HUES64 (cell line): Measurements from ENCODE around the gene TRIM2.
A peak's percentile ranks its signal among the peaks of the same experiment; 100 is the strongest.
"Not testable (repeated sequence)": the region's sequence is repeated elsewhere in the genome, so short reads cannot be mapped to it uniquely, and the experiment has no call there.

ENCODE experiments used
- H3K27ac ChIP-seq: 2 replicates; pipeline ENCODE4 v1.7.0; 2013; ENCODE audit warnings: low read depth, low read length, inconsistent platforms
- H3K27me3 ChIP-seq: 2 replicates; pipeline ENCODE4 v1.6.1; 2013; ENCODE audit warnings: mild to moderate bottlenecking, low read length; ENCODE audit not compliant: insufficient read depth
- H3K36me3 ChIP-seq: 2 replicates; pipeline ENCODE4 v1.6.1; 2013; ENCODE audit warnings: mild to moderate bottlenecking, low read length; ENCODE audit not compliant: insufficient read depth
- H3K4me1 ChIP-seq: 2 replicates; pipeline ENCODE4 v1.6.1; 2013; ENCODE audit warnings: mild to moderate bottlenecking, low read length, moderate library complexity; ENCODE audit not compliant: insufficient read depth
- H3K4me3 ChIP-seq: 2 replicates; pipeline ENCODE4 v1.5.1; 2013; ENCODE audit warnings: mild to moderate bottlenecking, low read length, moderate library complexity
- H3K9ac ChIP-seq: 2 replicates; pipeline ENCODE4 v1.6.1; 2013; ENCODE audit warnings: mild to moderate bottlenecking, low read depth, low read length
- H3K9me3 ChIP-seq: 2 replicates; pipeline ENCODE4 v1.6.1; 2013; ENCODE audit warnings: low read depth, low read length; ENCODE audit not compliant: insufficient read depth
- WGBS: fragments of 150-250, 120-280 bp; methylation state at CpG from one replicate; pipeline ENCODE4 v1.1.7; 2013; ENCODE audit warnings: missing lambda C conversion rate; 5-methylcytosine and 5-hydroxymethylcytosine counted together

Gene TRIM2

GRCh38 chr4:153191795-153192363, 12.4 kb upstream of the TRIM2 start:
- Histone ChIP-seq H3K4me3 (no peak overlapping the region), H3K27me3 (no peaks in the 10 kb centered on the region), H3K36me3 (no peaks in the 10 kb centered on the region), H3K27ac (no peak overlapping the region), H3K4me1 (peaks cover 13% of the 10 kb centered on the region; the same call in 1 of the 2 replicates), H3K9ac (no peak overlapping the region), H3K9me3 (no peaks in the 10 kb centered on the region)
- 67% methylated on average over 5 of the region's 5 CpGs for WGBS

GRCh38 chr4:153197301-153197700, 6.9 kb upstream of the TRIM2 start:
- no peaks in the 10 kb centered on the region for H3K9me3 ChIP-seq
- H3K36me3 ChIP-seq, result no peaks in the 10 kb centered on the region
- H3K9ac ChIP-seq, result no peak overlapping the region
- H3K4me3 ChIP-seq, result no peak overlapping the region
- no peaks in the 10 kb centered on the region for H3K4me1 ChIP-seq
- WGBS, result 95% methylated on average over 5 of the region's 5 CpGs
- H3K27me3 ChIP-seq, result no peaks in the 10 kb centered on the region
- H3K27ac ChIP-seq, result no peak overlapping the region

- Histone ChIP-seq H3K27ac (no peak overlapping the region), H3K36me3 (no peaks in the 10 kb centered on the region), H3K4me1 (0 out of 2 replicates have a peak, but pooled peaks cover under 1% of the 10 kb centered on the region), H3K9ac (no peak overlapping the region), H3K4me3 (no peak overlapping the region), H3K27me3 (no peaks in the 10 kb centered on the region), H3K9me3 (no peaks in the 10 kb centered on the region)
- WGBS, result no CpG with 5 or more reads among the region's 1 CpG
These were observed 5.5 kb upstream of the TRIM2 start for GRCh38 chr4:153198719-153199118.

- 50% methylated on average over 3 of the region's 5 CpGs for WGBS
- peaks cover 31% of the 10 kb centered on the region for H3K4me1 ChIP-seq
- H3K9ac ChIP-seq, H3K9me3 ChIP-seq, H3K36me3 ChIP-seq: not testable (repeated sequence)
- H3K4me3 ChIP-seq, result peak overlapping the region; percentile 45
- peaks cover 20% of the 10 kb centered on the region for H3K27me3 ChIP-seq
- peak overlapping the region; percentile 11; the same call in 1 of the 2 replicates for H3K27ac ChIP-seq
These were observed 497 bp upstream of the TRIM2 start for GRCh38 chr4:153203746-153204145.

- H3K4me3 ChIP-seq, result peak overlapping the region; percentile 45
- peaks cover 20% of the 10 kb centered on the region for H3K27me3 ChIP-seq
These were observed 745 bp downstream of the TRIM2 start for GRCh38 chr4:153204728-153205648.

GRCh38 chr4:153205757-153206156, 1.5 kb downstream of the TRIM2 start:
- WGBS, result 15% methylated on average over 5 of the region's 5 CpGs
- H3K9me3 ChIP-seq, result no peaks in the 10 kb centered on the region
- H3K9ac ChIP-seq, result 0 out of 2 replicates have a peak overlapping the region, but pooled peaks have one; percentile 2
- peaks cover 20% of the 10 kb centered on the region for H3K27me3 ChIP-seq
- H3K36me3 ChIP-seq, result no peaks in the 10 kb centered on the region
- H3K27ac ChIP-seq, result peak overlapping the region; percentile 83; the same call in 1 of the 2 replicates
- peaks cover 38% of the 10 kb centered on the region for H3K4me1 ChIP-seq
- H3K4me3 ChIP-seq, result peak overlapping the region; percentile 45

More at GRCh38 chr4:153204728-153205648, 745 bp downstream of the TRIM2 start:
- Histone ChIP-seq H3K9me3 (no peaks in the 10 kb centered on the region), H3K36me3 (no peaks in the 10 kb centered on the region), H3K27ac (peak overlapping the region; percentile 63; the same call in 1 of the 2 replicates), H3K9ac (no peak overlapping the region), H3K4me1 (peaks cover 38% of the 10 kb centered on the region)
- WGBS, result 9% methylated on average over 22 of the region's 22 CpGs

- 7% methylated on average over 5 of the region's 5 CpGs for WGBS
- H3K4me1 ChIP-seq, result peaks cover 38% of the 10 kb centered on the region
- peaks cover 20% of the 10 kb centered on the region for H3K27me3 ChIP-seq
- H3K36me3 ChIP-seq, result no peaks in the 10 kb centered on the region
- peak overlapping the region; percentile 90; the same call in 1 of the 2 replicates for H3K27ac ChIP-seq
- H3K9ac ChIP-seq, result 0 out of 2 replicates have a peak overlapping the region, but pooled peaks have one; percentile 2
- H3K4me3 ChIP-seq, result peak overlapping the region; percentile 45
- no peaks in the 10 kb centered on the region for H3K9me3 ChIP-seq
These were observed 2.3 kb downstream of the TRIM2 start for GRCh38 chr4:153206534-153206933.

GRCh38 chr4:153207027-153207426, 2.8 kb downstream of the TRIM2 start:
- H3K27ac ChIP-seq, result peak overlapping the region; percentile 90
- 15% methylated on average over 8 of the region's 8 CpGs for WGBS

DNA sequence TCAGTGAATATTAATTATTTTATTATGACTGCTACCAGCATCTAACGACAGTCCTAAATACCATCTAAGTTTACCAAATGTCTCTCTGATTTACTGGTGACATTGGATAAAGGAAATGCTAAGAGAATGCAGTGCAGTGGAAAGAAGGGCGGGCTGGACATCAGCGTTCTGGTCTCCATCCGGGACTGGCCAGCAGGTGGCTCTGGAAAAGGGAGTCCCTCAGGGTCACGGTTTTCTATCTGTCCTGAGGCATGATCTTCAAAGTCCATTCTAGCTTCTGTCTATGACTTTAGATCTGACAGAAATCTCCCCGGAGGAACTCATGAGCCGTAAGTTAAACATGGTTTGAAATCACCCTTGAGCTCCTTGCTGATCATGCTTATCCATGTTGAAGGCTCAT, 3.3 kb downstream of the TRIM2 start:
- no peak overlapping the region for H3K9ac ChIP-seq
- peak overlapping the region; percentile 90; the same call in 1 of the 2 replicates for H3K27ac ChIP-seq
- H3K36me3 ChIP-seq, result no peaks in the 10 kb centered on the region
- H3K9me3 ChIP-seq, result no peaks in the 10 kb centered on the region
- peaks cover 20% of the 10 kb centered on the region for H3K27me3 ChIP-seq
- H3K4me1 ChIP-seq, result peaks cover 38% of the 10 kb centered on the region
- 37% methylated on average over 6 of the region's 7 CpGs for WGBS
- H3K4me3 ChIP-seq, result peak overlapping the region; percentile 45; the same call in 1 of the 2 replicates

More at GRCh38 chr4:153207027-153207426, 2.8 kb downstream of the TRIM2 start:
- peaks cover 38% of the 10 kb centered on the region for H3K4me1 ChIP-seq
- H3K4me3 ChIP-seq, result peak overlapping the region; percentile 45
- H3K36me3 ChIP-seq, result no peaks in the 10 kb centered on the region
- 0 out of 2 replicates have a peak overlapping the region, but pooled peaks have one; percentile 7 for H3K9ac ChIP-seq
- H3K9me3 ChIP-seq, result no peaks in the 10 kb centered on the region
- peaks cover 20% of the 10 kb centered on the region for H3K27me3 ChIP-seq

DNA sequence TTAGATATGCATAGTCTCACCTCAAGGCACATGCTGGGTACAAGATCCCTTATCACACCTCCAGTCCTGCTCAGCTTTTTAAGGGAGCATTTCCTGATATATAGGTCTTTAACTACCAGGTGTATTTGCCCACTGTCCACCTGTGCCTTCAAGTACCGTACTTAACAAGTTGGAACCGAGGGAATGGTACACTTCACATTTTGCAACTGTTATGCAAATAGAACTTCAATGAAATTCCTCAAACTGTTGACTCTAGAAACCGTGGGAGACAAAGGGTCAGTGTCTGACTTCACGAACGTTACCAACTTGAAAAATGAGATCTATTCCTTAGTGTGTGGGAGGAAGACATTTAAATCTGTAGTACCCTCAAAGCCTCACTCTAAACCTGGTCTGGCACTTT, 5.2 kb downstream of the TRIM2 start:
- Histone ChIP-seq H3K9me3 (no peaks in the 10 kb centered on the region), H3K36me3 (no peaks in the 10 kb centered on the region), H3K27me3 (peaks cover 20% of the 10 kb centered on the region), H3K9ac (no peak overlapping the region), H3K27ac (no peak overlapping the region), H3K4me3 (no peak overlapping the region), H3K4me1 (peaks cover 35% of the 10 kb centered on the region)
- 26% methylated on average over 5 of the region's 5 CpGs for WGBS

DNA sequence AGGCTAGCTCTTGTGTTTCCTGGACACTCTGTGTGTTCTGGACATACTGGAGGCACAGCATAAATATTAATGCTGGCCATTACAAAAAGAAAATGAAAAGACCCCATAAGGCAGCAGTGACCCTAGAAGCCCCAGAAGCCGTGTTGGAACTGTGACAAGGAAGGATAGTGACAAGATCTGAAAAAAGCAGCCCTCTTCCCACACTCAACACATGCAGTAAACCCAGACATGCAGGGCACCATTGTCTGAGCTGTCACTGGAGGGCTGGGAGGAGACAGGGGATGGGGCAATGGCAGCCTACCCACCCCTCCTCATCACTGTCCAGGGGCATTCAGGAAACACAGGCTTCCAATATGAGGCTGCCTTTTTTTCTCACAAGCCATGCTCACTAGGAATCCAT, 6.5 kb downstream of the TRIM2 start:
- H3K4me1 ChIP-seq, result peaks cover 35% of the 10 kb centered on the region
- H3K27me3 ChIP-seq, result peaks cover 8% of the 10 kb centered on the region
- no peak overlapping the region for H3K4me3 ChIP-seq
- H3K27ac ChIP-seq, result no peak overlapping the region
- H3K9ac ChIP-seq, result no peak overlapping the region
- no peaks in the 10 kb centered on the region for H3K9me3 ChIP-seq
- 100% methylated on average over 1 of the region's 1 CpG for whole genome bisulfite sequencing
- H3K36me3 ChIP-seq, result no peaks in the 10 kb centered on the region
